Skeletal muscle cell (primary cell): ENCODE measurements around the gene ADAMTS15.
A peak's percentile ranks its signal among the peaks of the same experiment; 100 is the strongest.

Experiments used
- DNase-seq: peaks from one replicate; pipeline ENCODE4 v3.0.0-alpha.2; 2010; ENCODE audit warnings: low read depth
- H3K4me3 ChIP-seq: 2 replicates; pipeline ENCODE4 v1.5.1; 2011; ENCODE audit warnings: low read depth, mild to moderate bottlenecking, control low read depth, low read length, moderate library complexity

ADAMTS15 gene

GRCh38 chr11:130474637-130475400 lies 26.4 kb downstream of the ADAMTS15 start:
- H3K4me3 ChIP-seq = no peak overlapping the region
- no peak for DNase-seq

- H3K4me3 ChIP-seq = no peak overlapping the region
- no peak for DNase-seq
Observed at GRCh38 chr11:130475426-130476053, 27.1 kb downstream of the ADAMTS15 start.

DNA sequence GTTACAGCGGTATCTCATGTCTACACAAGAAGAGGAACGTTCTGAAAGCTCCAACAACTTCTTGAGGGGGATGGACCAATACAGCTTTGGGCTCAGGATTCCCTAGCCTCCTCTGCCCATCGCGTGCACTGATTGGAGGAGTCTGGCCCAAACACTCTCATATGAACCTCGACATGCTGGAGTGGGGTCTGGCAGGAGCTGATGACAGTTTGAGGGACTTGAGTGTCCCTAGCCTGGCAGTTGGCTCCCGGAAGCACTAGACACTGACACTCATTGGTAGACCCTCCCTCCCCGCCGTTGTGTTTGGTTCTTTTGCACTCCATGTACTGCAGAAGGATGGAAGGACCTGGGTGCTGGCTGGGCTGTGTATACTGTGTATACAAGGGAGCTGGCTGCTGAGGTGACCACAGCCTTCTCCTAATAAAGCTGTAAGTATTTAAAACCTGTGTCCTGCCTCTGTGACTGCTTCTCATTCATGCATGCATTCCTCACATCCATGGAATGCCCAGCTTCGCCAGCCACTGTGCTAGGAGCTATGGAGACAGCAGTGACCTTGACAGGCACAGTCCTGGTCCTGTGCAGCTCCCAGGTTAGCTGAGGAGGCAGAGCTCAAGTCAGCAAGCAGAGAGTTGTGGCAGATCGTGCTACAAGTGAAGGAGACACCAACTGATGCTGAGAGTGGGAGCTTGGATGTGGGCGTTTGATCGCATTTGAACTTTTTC lies 27.9 kb downstream of the ADAMTS15 start:
- DNase-seq = no peak
- H3K4me3 ChIP-seq = no peak overlapping the region

- no peak for DNase-seq
- no peak overlapping the region for H3K4me3 ChIP-seq
Observed at GRCh38 chr11:130476922-130477491, 28.6 kb downstream of the ADAMTS15 start.

DNA sequence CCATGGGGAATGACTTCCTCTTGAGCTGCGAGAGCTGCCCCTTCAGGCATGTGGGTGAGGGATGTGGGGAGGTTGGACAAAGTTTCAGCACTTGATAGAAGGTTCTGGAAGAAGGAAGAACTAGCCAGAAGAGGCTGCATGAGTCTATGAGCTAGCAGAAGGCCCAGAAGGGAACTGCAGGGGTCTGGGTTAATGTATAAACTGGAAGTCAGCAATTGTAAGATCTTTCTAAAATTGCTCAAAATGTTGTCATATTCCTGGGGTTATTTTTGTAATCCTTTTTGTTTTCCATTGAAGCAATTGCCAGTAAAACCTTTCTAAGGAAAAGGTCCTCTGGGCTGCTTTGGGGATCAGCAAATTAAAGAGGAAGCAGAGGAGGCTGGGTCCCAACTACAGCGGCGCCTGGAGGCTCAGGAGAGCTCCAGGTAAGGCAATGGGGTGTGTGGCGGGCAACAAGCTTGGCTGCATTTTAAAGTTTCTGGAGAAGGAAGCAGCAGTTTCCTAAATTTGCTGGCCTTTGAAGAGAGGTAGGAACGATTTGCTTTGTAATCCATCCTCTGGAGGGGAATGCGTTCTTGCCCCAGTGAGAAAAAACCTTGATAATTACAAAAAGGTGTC lies 29.2 kb downstream of the ADAMTS15 start:
- DNase-seq = no peak
- H3K4me3 ChIP-seq = no peak overlapping the region

DNA sequence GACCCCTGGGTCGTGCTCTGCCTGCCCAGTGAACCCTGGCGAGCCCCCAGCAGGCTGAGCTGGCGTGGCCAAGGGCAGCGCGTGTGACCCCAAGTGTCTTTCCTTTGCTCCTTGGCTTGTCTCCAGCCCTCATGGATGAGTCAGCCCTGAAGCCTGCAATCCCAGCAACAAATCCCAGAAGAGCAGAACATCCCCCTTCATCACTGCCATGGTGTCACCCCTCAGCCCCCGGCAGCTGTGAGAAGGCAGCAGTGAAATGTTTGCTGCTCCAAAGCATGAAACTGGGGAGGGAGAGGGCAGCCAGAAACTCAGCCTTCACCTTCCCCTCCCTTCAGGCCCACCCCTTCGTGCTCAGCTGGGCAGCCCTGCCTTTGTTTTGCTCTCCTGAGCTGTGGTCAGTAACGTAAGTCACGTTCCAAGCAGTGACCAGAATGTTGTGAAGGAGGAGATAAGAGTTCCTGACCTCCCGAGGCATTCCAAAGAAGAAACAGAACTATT lies 29.8 kb downstream of the ADAMTS15 start:
- peak; percentile 85 for DNase-seq
- H3K4me3 ChIP-seq = no peak overlapping the region

GRCh38 chr11:130478881-130479280 lies 30.4 kb downstream of the ADAMTS15 start:
- DNase-seq = no peak
- no peak overlapping the region for H3K4me3 ChIP-seq

GRCh38 chr11:130480186-130480585 lies 31.7 kb downstream of the ADAMTS15 start:
- DNase-seq = no peak
- no peak overlapping the region for H3K4me3 ChIP-seq

DNA sequence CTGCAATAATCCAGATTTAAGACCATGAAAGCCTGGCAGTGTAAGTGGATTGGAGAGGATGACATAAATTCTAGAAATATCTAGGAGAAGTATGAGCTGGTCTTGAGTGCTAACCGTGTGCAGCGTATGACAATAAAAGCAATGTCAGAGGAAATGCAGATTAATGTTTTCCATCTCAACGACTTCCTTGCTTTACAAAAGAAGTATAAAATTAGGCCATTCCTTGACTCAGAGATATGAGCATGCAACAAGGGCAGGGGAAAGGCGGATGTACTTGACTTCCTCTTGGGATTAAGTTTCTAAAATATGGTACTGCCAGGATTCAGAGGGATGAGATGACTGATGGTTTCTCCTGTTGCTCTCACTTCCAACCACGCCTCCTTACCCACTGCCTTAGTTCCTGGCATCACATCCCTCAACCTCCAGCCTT lies 32.3 kb downstream of the ADAMTS15 start:
- DNase-seq = no peak

GRCh38 chr11:130483124-130483523 lies 34.7 kb downstream of the ADAMTS15 start:
- no peak overlapping the region for H3K4me3 ChIP-seq
- DNase-seq = no peak

More for the DNA sequence above, 32.3 kb downstream of the ADAMTS15 start:
- H3K4me3 ChIP-seq = no peak overlapping the region

DNA sequence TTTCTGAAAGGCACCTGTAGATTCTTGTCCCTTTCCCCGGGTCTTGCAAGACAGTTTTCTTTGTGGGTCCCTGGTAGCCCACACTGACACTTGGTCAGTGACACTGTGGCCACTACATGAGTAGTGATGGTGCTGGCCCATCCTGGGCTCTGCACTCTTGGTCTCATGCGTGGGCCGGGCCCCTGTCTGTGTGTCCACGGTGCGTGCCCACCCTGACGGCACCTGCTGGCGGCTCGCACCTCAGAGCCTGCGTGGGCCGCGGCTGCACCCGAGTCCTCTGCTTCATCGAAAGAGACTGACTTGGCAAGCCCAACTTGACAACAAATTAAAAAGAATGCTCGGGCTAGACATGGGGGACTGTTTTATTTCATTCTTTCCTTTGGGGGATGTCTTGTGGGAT lies 37.5 kb downstream of the ADAMTS15 start:
- no peak for DNase-seq
- H3K4me3 ChIP-seq = no peak overlapping the region

DNA sequence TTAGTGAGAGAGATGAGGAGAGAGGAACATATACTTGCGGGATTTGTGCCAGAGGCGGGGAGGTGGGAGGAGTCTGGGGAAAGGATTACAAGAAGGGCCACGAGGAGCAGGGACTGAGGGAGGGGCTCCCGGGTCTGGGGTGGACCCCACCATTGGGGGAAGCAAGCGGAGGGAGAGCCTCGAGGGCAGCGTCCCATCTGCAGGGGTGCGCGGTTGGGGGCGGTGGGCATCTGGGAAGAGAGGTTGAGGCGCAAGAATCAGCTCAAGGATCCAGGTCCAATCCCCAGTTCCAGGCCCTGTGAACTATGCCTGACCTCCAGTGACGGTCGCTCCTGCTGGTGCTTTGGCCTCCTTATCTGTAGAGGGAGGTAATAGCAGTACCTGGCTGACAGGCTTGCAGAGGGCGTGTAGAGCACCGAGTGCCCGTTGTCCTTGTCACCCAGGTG lies 38.0 kb downstream of the ADAMTS15 start:
- DNase-seq = no peak
- no peak overlapping the region for H3K4me3 ChIP-seq

- no peak overlapping the region for H3K4me3 ChIP-seq
- DNase-seq = no peak
Observed at GRCh38 chr11:130486987-130487923, 38.8 kb downstream of the ADAMTS15 start.

GRCh38 chr11:130487924-130488815 lies 39.7 kb downstream of the ADAMTS15 start:
- no peak for DNase-seq
- no peak overlapping the region for H3K4me3 ChIP-seq

- DNase-seq = no peak
- no peak overlapping the region for H3K4me3 ChIP-seq
Observed at GRCh38 chr11:130488848-130489584, 40.6 kb downstream of the ADAMTS15 start.

DNA sequence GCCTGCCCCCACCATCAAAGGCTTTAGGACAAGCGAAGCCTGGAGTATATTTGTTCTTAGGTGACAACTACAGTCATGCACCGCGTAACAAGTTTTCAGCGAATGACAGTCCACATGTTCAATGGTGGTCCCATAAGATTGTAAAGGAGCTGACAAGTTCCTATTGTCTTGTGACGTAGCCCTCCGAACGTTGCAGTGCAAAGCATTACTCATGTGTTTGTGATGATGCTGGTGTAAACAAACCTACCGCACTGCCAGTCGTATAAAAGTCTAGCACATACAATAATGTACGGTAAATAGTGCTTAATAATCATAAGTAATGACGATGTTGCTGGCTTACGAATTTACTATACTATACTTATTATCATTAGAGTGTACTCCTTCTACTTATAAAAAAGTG lies 41.3 kb downstream of the ADAMTS15 start:
- DNase-seq = no peak
- H3K4me3 ChIP-seq = no peak overlapping the region
